Measurements from ENCODE around the gene CD81. TPM values are rescaled to one million over a fixed set of nuclear protein-coding genes. Genes with fewer than 3 reads are reported as not detected.

Gene CD81
- total RNA-seq, 1 experiment from 2014 or later = 416 TPM

- Histone ChIP-seq H3K4me3 (ENCODE audit: low read depth in 2 of 2, low read length in 2 of 2) (no peak overlapping the region), H3K4me1 (ENCODE audit: control insufficient read depth, insufficient read depth, low read length) (no peaks in the 10 kb centered on the region), H3K27me3 (ENCODE audit: control insufficient read depth, insufficient read depth, low read length) (no peaks in the 10 kb centered on the region), H3K27ac (ENCODE audit: low read length) (no peak overlapping the region), H3K9me3 (ENCODE audit: control insufficient read depth, insufficient read depth, low read depth, low read length) (no peaks in the 10 kb centered on the region), H3K36me3 (ENCODE audit: control insufficient read depth, insufficient read depth, low read length) (no peaks in the 10 kb centered on the region)
- CTCF ChIA-PET = interaction anchor here (1.0 kb wide), 1 partner anchor 11 kb away, joined by 7 read pairs; the partner anchor contains the start of gene TSSC4
- ATAC-seq (no peak), DNase-seq (ENCODE audit: low read depth, low spot score) (no peak)
- in situ Hi-C loops (cut with HindIII; ENCODE audit: low pct_unique_long_range_greater_than_20kb, low sequenced_read_pairs) (no loop called here), intact Hi-C loops (cut with micrococcal nuclease; ENCODE audit: unreplicated experiment) (no loop called here)
- no TSS peak for BruUV-seq (replicated peaks)
- no peak for TF ChIP-seq SIN3A (IDR thresholded peaks at IDR 0.05; ENCODE audit: borderline replicate concordance, insufficient read depth, low read depth, low read length)
- TF ChIP-seq TCF7L2 (IDR thresholded peaks at IDR 0.05; ENCODE audit: low read depth, low read length) = no peak
- TF ChIP-seq, protein P1, sequence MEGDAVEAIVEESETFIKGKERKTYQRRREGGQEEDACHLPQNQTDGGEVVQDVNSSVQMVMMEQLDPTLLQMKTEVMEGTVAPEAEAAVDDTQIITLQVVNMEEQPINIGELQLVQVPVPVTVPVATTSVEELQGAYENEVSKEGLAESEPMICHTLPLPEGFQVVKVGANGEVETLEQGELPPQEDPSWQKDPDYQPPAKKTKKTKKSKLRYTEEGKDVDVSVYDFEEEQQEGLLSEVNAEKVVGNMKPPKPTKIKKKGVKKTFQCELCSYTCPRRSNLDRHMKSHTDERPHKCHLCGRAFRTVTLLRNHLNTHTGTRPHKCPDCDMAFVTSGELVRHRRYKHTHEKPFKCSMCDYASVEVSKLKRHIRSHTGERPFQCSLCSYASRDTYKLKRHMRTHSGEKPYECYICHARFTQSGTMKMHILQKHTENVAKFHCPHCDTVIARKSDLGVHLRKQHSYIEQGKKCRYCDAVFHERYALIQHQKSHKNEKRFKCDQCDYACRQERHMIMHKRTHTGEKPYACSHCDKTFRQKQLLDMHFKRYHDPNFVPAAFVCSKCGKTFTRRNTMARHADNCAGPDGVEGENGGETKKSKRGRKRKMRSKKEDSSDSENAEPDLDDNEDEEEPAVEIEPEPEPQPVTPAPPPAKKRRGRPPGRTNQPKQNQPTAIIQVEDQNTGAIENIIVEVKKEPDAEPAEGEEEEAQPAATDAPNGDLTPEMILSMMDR (IDR thresholded peaks at IDR 0.05) = no peak
- TF ChIP-seq, protein P2, sequence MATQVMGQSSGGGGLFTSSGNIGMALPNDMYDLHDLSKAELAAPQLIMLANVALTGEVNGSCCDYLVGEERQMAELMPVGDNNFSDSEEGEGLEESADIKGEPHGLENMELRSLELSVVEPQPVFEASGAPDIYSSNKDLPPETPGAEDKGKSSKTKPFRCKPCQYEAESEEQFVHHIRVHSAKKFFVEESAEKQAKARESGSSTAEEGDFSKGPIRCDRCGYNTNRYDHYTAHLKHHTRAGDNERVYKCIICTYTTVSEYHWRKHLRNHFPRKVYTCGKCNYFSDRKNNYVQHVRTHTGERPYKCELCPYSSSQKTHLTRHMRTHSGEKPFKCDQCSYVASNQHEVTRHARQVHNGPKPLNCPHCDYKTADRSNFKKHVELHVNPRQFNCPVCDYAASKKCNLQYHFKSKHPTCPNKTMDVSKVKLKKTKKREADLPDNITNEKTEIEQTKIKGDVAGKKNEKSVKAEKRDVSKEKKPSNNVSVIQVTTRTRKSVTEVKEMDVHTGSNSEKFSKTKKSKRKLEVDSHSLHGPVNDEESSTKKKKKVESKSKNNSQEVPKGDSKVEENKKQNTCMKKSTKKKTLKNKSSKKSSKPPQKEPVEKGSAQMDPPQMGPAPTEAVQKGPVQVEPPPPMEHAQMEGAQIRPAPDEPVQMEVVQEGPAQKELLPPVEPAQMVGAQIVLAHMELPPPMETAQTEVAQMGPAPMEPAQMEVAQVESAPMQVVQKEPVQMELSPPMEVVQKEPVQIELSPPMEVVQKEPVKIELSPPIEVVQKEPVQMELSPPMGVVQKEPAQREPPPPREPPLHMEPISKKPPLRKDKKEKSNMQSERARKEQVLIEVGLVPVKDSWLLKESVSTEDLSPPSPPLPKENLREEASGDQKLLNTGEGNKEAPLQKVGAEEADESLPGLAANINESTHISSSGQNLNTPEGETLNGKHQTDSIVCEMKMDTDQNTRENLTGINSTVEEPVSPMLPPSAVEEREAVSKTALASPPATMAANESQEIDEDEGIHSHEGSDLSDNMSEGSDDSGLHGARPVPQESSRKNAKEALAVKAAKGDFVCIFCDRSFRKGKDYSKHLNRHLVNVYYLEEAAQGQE (IDR thresholded peaks at IDR 0.05; ENCODE audit: insufficient read depth in 1 of 2, low read depth in 2 of 2, low read length in 1 of 2) = no peak
- TF ChIP-seq POLR2AphosphoS5 (IDR thresholded peaks at IDR 0.05; ENCODE audit: low read depth, low read length) = no peak
- POLR2A ChIA-PET = interaction anchor here (0.5 kb wide), 1 partner anchor 166 kb away, joined by 3 read pairs; no protein-coding TSS in a partner anchor
These were observed 34.6 kb downstream of the CD81 start for GRCh38 chr11:2411446-2412305.

GRCh38 chr11:2412323-2412722, 35.2 kb downstream of the CD81 start:
- DNase-seq (ENCODE audit: low read depth, low spot score) (no peak), ATAC-seq (no peak)
- TF ChIP-seq SIN3A (IDR thresholded peaks at IDR 0.05; ENCODE audit: borderline replicate concordance, insufficient read depth, low read depth, low read length) = no peak
- TF ChIP-seq TCF7L2 (IDR thresholded peaks at IDR 0.05; ENCODE audit: low read depth, low read length) = no peak
- TF ChIP-seq POLR2AphosphoS5 (IDR thresholded peaks at IDR 0.05; ENCODE audit: low read depth, low read length) = no peak
- TF ChIP-seq, protein P1 (IDR thresholded peaks at IDR 0.05) = no peak
- TF ChIP-seq, protein P2 (IDR thresholded peaks at IDR 0.05; ENCODE audit: insufficient read depth in 1 of 2, low read depth in 2 of 2, low read length in 1 of 2) = no peak
- POLR2A ChIA-PET = interaction anchor here (0.5 kb wide), 1 partner anchor 167 kb away, joined by 3 read pairs; no protein-coding TSS in a partner anchor
- Histone ChIP-seq H3K27ac (ENCODE audit: low read length) (no peak overlapping the region), H3K27me3 (ENCODE audit: control insufficient read depth, insufficient read depth, low read length) (no peaks in the 10 kb centered on the region), H3K9me3 (ENCODE audit: control insufficient read depth, insufficient read depth, low read depth, low read length) (no peaks in the 10 kb centered on the region), H3K4me3 (ENCODE audit: low read depth in 2 of 2, low read length in 2 of 2) (no peak overlapping the region), H3K4me1 (ENCODE audit: control insufficient read depth, insufficient read depth, low read length) (no peaks in the 10 kb centered on the region), H3K36me3 (ENCODE audit: control insufficient read depth, insufficient read depth, low read length) (no peaks in the 10 kb centered on the region)
- in situ Hi-C loops (cut with HindIII; ENCODE audit: low pct_unique_long_range_greater_than_20kb, low sequenced_read_pairs) (no loop called here), intact Hi-C loops (cut with micrococcal nuclease; ENCODE audit: unreplicated experiment) (no loop called here)
- CTCF ChIA-PET = interaction anchor here (1.0 kb wide), 1 partner anchor 12 kb away, joined by 7 read pairs; the partner anchor contains the start of gene TSSC4
- BruUV-seq (replicated peaks) = no TSS peak
